ENCODE results near the gene PI16.

GRCh38 chr6:36912030-36912454, 42.5 kb upstream of the PI16 start:
- TF ChIP-seq POLR2AphosphoS5 (IDR thresholded peaks at IDR 0.05), result no peak
- TF ChIP-seq, protein P1, sequence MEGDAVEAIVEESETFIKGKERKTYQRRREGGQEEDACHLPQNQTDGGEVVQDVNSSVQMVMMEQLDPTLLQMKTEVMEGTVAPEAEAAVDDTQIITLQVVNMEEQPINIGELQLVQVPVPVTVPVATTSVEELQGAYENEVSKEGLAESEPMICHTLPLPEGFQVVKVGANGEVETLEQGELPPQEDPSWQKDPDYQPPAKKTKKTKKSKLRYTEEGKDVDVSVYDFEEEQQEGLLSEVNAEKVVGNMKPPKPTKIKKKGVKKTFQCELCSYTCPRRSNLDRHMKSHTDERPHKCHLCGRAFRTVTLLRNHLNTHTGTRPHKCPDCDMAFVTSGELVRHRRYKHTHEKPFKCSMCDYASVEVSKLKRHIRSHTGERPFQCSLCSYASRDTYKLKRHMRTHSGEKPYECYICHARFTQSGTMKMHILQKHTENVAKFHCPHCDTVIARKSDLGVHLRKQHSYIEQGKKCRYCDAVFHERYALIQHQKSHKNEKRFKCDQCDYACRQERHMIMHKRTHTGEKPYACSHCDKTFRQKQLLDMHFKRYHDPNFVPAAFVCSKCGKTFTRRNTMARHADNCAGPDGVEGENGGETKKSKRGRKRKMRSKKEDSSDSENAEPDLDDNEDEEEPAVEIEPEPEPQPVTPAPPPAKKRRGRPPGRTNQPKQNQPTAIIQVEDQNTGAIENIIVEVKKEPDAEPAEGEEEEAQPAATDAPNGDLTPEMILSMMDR (IDR thresholded peaks at IDR 0.05; ENCODE audit: poor library complexity, severe bottlenecking), result no peak
- no peak for TF ChIP-seq EZH2 (IDR thresholded peaks at IDR 0.05; ENCODE audit: borderline replicate concordance, insufficient read depth, low read length, poor library complexity, severe bottlenecking)

Measured in neural cell (in vitro differentiated cells).